Islet precursor cell (in vitro differentiated cells): ENCODE data around the gene ZNF570.

ENCODE experiments used
- DNase-seq: peaks from one replicate; pipeline ENCODE4 v3.0.0-alpha.2; 2018

ZNF570 gene

GRCh38 chr19:37468961-37469777 is at the start of gene ZNF570:
Gene ZNF570 (plus strand): TSS chr19:37469356. CDS start chr19:37470355, 999 bp downstream.
- DNase-seq, result peak; percentile 94

- no peak for DNase-seq
Measured at GRCh38 chr19:37452500-37453245, 16.5 kb upstream of the ZNF570 start.

GRCh38 chr19:37466277-37466797 is 2.8 kb upstream of the ZNF570 start:
- DNase-seq, result no peak

- peak; percentile 95 for DNase-seq
Measured at GRCh38 chr19:37466798-37467607, 2.2 kb upstream of the ZNF570 start, which contains the start of gene ZNF569. Gene ZNF569 (minus strand): TSS chr19:37467444. CDS start chr19:37444921, 22,523 bp downstream.

DNA sequence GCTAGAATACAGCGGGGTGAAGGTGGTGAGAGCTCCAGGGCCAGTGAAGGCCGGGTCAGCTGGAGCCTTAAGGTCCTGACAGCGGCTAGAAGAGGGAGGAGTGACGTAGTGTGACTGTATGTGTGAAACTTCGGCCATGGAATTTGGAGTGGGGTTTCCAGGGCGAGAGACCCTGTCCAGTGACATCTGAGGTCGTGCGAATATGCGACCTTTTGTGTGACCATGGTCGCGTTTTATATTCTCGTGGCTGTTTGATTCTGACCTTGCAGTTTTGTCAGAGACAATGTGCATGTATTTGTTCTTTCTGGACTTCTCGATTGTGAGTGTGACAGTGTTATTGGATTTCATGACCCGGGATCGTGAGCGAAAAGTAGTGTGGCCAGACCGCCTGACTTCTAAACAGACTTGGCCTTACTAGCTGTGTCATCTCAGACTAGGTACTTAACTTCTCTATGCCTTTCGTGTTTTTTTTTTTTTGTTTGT is 1.5 kb upstream of the ZNF570 start:
- no peak for DNase-seq

DNA sequence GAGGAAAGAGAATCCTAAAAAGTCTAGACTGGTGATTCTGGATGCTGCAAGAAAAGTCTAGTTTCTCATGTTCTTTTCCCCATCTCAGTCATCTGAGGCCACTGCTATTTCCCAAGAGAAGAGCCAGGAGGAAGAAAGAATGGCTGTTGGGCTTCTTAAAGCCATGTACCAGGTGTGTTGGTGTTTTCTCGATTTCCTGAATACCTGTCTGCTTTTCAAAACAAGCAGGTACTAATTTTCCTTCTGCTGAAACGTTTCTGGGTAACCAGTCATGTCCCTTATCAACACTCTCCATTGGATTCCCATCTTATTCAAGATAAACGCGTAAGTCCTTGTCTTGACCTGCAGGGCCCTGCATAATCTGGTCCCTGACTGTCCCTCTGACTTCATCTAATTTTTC is 1.1 kb downstream of the ZNF570 start:
- no peak for DNase-seq

GRCh38 chr19:37472165-37472564 is 3.0 kb downstream of the ZNF570 start:
- DNase-seq, result no peak

GRCh38 chr19:37484406-37485168 is 15.4 kb downstream of the ZNF570 start:
- no peak for DNase-seq

- DNase-seq, result no peak
Measured at GRCh38 chr19:37492213-37492612, 23.1 kb downstream of the ZNF570 start.

- no peak for DNase-seq
Measured at GRCh38 chr19:37505958-37506386, 36.8 kb downstream of the ZNF570 start.

GRCh38 chr19:37506387-37507166 is 37.4 kb downstream of the ZNF570 start, which contains the start of gene ZNF793:
Gene ZNF793 (plus strand): TSS chr19:37506939. CDS start chr19:37523440, 16,501 bp downstream.
- peak; percentile 89 for DNase-seq

GRCh38 chr19:37507167-37507464 is 38.0 kb downstream of the ZNF570 start:
- DNase-seq, result no peak

DNA sequence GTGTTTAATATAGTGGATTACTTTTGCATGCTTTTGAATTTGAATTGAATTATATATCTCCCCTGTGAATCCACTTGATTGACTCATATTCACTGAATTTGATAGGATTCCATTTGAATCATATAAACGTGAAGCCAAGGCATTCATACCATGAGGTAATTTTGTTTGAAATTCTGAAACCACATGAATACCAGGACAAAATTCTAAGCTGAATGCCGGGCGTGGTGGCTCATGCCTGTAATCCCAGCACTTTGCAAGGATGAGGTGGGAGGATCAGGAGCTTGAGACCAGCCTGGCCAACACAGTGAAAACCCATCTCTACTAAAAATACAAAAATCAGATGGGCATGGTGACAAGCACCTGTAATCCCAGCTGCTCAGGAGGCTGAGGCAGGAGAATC is 42.0 kb downstream of the ZNF570 start:
- DNase-seq, result no peak

DNA sequence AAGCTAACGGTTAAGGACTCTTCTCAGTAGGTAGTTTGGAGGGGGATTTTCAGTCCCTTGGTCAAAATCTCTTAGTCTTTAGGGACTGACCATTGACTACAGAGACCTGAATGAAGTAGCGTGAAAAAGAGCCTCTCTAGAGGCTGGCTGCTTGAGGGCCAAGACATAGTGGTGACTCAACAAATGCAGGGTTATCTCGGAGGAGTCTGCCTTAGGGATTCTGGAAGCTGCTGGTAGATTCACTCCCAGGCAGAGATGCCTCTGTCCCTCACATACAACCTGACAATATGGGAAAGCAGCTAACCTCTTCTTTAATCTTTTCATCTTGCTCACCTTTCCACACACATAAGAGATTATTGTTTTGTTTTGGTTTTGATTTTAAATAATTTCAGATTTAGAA is 42.7 kb downstream of the ZNF570 start:
- no peak for DNase-seq

DNA sequence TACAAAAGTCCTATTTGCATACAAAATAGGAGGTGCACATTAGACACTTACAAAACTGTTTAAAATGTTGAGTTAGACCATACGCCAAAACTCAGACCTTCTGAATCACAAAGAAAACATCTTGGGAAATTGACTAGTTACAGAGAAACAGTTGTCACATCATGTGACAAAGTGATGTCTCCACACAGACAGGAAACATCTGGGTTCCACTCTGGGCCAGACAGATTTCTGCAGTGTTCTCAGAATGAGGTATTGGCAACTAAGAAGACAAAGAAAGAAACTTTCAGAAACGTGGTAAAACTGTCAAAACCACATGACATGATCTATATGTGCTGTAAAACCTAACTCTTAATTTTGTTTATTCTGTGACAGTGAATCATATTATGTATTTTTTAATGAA is 44.2 kb downstream of the ZNF570 start:
- DNase-seq, result no peak

DNA sequence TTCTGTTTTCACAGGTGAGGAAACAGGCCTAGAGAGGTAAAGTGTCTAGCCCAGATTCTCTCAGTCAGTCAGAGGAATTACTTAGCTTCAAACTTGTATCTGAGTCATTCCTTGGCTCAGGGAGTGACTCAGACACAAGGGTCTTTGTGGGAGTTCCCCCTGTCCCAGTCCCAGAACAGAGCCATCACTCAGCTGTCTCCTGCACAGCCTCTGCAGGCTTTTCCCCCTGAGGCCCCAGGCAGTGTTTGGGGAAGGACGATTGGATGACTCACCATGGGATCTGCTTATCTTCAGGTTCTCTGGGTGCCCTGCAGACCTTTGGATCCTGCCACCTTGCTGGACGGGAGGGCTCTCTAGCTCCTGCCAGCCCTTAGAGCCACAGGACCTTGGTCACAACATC is 50.7 kb downstream of the ZNF570 start:
- DNase-seq, result peak; percentile 98

DNA sequence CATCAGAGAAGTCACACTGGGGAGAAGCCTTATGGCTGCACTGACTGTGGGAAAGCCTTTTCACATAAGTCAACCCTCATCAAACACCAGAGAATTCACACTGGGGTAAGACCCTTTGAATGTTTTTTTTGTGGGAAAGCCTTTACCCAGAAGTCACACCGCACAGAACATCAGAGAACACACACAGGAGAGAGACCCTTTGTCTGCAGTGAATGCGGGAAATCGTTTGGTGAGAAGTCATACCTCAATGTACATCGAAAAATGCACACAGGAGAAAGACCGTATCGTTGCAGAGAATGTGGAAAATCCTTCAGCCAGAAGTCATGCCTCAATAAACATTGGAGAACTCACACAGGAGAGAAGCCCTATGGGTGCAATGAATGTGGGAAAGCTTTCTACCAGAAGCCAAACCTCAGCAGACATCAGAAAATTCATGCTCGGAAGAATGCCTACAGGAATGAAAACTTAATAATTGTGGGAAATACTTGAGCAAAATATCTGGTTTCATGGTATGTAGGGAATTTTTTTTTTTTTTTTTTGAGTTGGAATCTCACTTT is 68.3 kb downstream of the ZNF570 start:
- DNase-seq, result no peak
